Motor neuron (in vitro differentiated cells): Measurements from ENCODE around the gene GPSM1. TPM values are rescaled to one million over a fixed set of nuclear protein-coding genes. Genes with fewer than 3 reads are reported as not detected.
"Not testable (repeated sequence)": the region's sequence is repeated elsewhere in the genome, so short reads cannot be mapped to it uniquely, and the experiment has no call there.

Source experiments
- ATAC-seq, 8 experiments: fragments of 200-7000 bp; cut with Tn5 transposase; replicated peaks in 6 of 8; 2 replicates each; pipeline ENCODE4 v1.8.0; 2021; ENCODE audit warnings: mild to moderate bottlenecking in 8 of 8, moderate library complexity in 8 of 8
- H3K27ac ChIP-seq, 2 donors: fragments of 250-450 bp; sonication (Bioruptor Pico); 2 replicates each; pipeline ENCODE4 v1.9.0; 2021; ENCODE audit warnings: antibody characterized with exemption in 2 of 2, mild to moderate bottlenecking in 2 of 2, moderate library complexity in 1 of 2
- H3K4me1 ChIP-seq, 2 donors: fragments of 250-450 bp; sonication (Bioruptor Pico); replicated peaks in 1 of 2; 2 replicates each; pipeline ENCODE4 v1.6.1; 2021; ENCODE audit warnings: antibody characterized with exemption in 2 of 2, mild to moderate bottlenecking in 2 of 2, moderate library complexity in 1 of 2
- H3K4me3 ChIP-seq, 5 donors: fragments of 250-450 bp; sonication (Bioruptor Pico); 2 replicates each; pipeline ENCODE4 v1.9.0; 2021; ENCODE audit warnings: antibody characterized with exemption in 5 of 5, mild to moderate bottlenecking in 5 of 5, moderate library complexity in 4 of 5
- WGBS, 10 experiments: fragments of 450-650 bp; shearing (Covaris generic); methylation state at CpG; one replicate each; pipeline ENCODE4 v1.0.0; 2022; 5-methylcytosine and 5-hydroxymethylcytosine counted together
- in situ Hi-C, 9 experiments: fragments of 400-800 bp; cut with MboI; loops; one replicate each; pipeline ENCODE4 v1.15.0; 2021; ENCODE audit warnings: low sequenced_read_pairs in 9 of 9, low pct_unique_long_range_greater_than_20kb in 2 of 9; ENCODE audit not compliant: unreplicated experiment in 9 of 9
- total RNA-seq, 8 experiments: library from RNA; unstranded; fragments of 300-600 nt; gene quantifications; 2 replicates each; pipeline versions ENCODE4 v1.2.3 to v1.2.4, GENCODE V29; 2022

The GPSM1 gene
- total RNA-seq, 8 experiments from 2014 or later: 10.3 to 40.8 (median 28.9) TPM

GRCh38 chr9:136343121-136343883 lies 16.0 kb downstream of the GPSM1 start:
- in situ Hi-C loops: no loop called here
- ATAC-seq: peak in 2 of 8 experiments; percentile 1 to 4
- H3K4me3 ChIP-seq: peak overlapping the region in 2 of 5 donors; percentile 2 to 17
- H3K4me1 ChIP-seq: peaks cover 32 to 36% of the 10 kb centered on the region in 2 donors
- 25 to 100% (median 72%) methylated on average over 1 to 10 of the region's 23 CpGs; no CpG with 5 or more reads in 5 of the 10 experiments for WGBS, 10 experiments
- peak overlapping the region; percentile 59 to 71 for H3K27ac ChIP-seq

- Histone ChIP-seq H3K27ac (no peak overlapping the region), H3K4me1 (peaks cover 32 to 36% of the 10 kb centered on the region in 2 donors), H3K4me3 (no peak overlapping the region)
- no peak for ATAC-seq
- WGBS, 10 experiments: 94 to 100% (median 100%) methylated on average over 1 to 3 of the region's 24 CpGs; no CpG with 5 or more reads in 7 of the 10 experiments
- in situ Hi-C loops: no loop called here
Measured at GRCh38 chr9:136343884-136344269, 16.5 kb downstream of the GPSM1 start.

GRCh38 chr9:136344544-136345280 lies 17.4 kb downstream of the GPSM1 start:
- ATAC-seq: no peak
- in situ Hi-C loops: no loop called here
- 84% methylated on average over 3 of the region's 21 CpGs; no CpG with 5 or more reads in 9 of the 10 experiments for WGBS, 10 experiments
- Histone ChIP-seq H3K4me3 (no peak overlapping the region), H3K4me1 (peaks cover 32 to 36% of the 10 kb centered on the region in 2 donors), H3K27ac (no peak overlapping the region)

GRCh38 chr9:136345281-136346156 lies 18.2 kb downstream of the GPSM1 start:
- 2 to 96% (median 20%) methylated on average over 1 to 10 of the region's 43 CpGs; no CpG with 5 or more reads in 5 of the 10 experiments for WGBS, 10 experiments
- in situ Hi-C loops: no loop called here
- no peak overlapping the region for H3K4me3 ChIP-seq
- H3K27ac ChIP-seq: peak overlapping the region in 1 of 2 donors; percentile 52
- peak; percentile 48 to 77 (median 62) for ATAC-seq
- peaks cover 32 to 36% of the 10 kb centered on the region in 2 donors for H3K4me1 ChIP-seq

- H3K4me1 ChIP-seq: peaks cover 32 to 36% of the 10 kb centered on the region in 2 donors
- in situ Hi-C loops: no loop called here
- ATAC-seq: peak in 1 of 8 experiments; percentile 62
- peak overlapping the region in 1 of 2 donors; percentile 50 for H3K27ac ChIP-seq
- 33 to 100% (median 70%) methylated on average over 1 to 6 of the region's 10 CpGs; no CpG with 5 or more reads in 7 of the 10 experiments for WGBS, 10 experiments
- H3K4me3 ChIP-seq: no peak overlapping the region
Measured at GRCh38 chr9:136346157-136346481, 18.8 kb downstream of the GPSM1 start.

- in situ Hi-C loops: no loop called here
- WGBS, 10 experiments: 48 to 93% (median 90%) methylated on average over 2 to 6 of the region's 20 CpGs; no CpG with 5 or more reads in 6 of the 10 experiments
- H3K4me3 ChIP-seq: no peak overlapping the region
- H3K4me1 ChIP-seq: peaks cover 28 to 32% of the 10 kb centered on the region in 2 donors
- no peak overlapping the region for H3K27ac ChIP-seq
- ATAC-seq: no peak
Measured at GRCh38 chr9:136346927-136347465, 19.7 kb downstream of the GPSM1 start.

- WGBS, 10 experiments: 40 to 100% (median 94%) methylated on average over 1 to 7 of the region's 34 CpGs; no CpG with 5 or more reads in 2 of the 10 experiments
- H3K27ac ChIP-seq: no peak overlapping the region
- H3K4me1 ChIP-seq: peaks cover 22 to 26% of the 10 kb centered on the region in 2 donors
- no peak for ATAC-seq
- H3K4me3 ChIP-seq: no peak overlapping the region
- in situ Hi-C loops: no loop called here
Measured at GRCh38 chr9:136347472-136348256, 20.3 kb downstream of the GPSM1 start.

- H3K4me1 ChIP-seq: peaks cover 14 to 18% of the 10 kb centered on the region in 2 donors
- in situ Hi-C loops: no loop called here
- no peak overlapping the region for H3K4me3 ChIP-seq
- WGBS, 10 experiments: 40 to 80% (median 70%) methylated on average over 1 to 2 of the region's 14 CpGs; no CpG with 5 or more reads in 7 of the 10 experiments
- H3K27ac ChIP-seq: no peak overlapping the region
- no peak for ATAC-seq
Measured at GRCh38 chr9:136348691-136349090, 21.4 kb downstream of the GPSM1 start.

GRCh38 chr9:136349546-136349945 lies 22.2 kb downstream of the GPSM1 start:
- in situ Hi-C loops: no loop called here
- no peak overlapping the region for H3K4me3 ChIP-seq
- WGBS, 10 experiments: 87 to 93% methylated on average over 5 to 6 of the region's 24 CpGs; no CpG with 5 or more reads in 8 of the 10 experiments
- peaks cover 16 to 23% of the 10 kb centered on the region in 2 donors for H3K4me1 ChIP-seq
- ATAC-seq: no peak
- no peak overlapping the region for H3K27ac ChIP-seq

GRCh38 chr9:136351252-136351800 lies 24.0 kb downstream of the GPSM1 start:
- Histone ChIP-seq H3K4me3 (no peak overlapping the region), H3K4me1 (peaks cover 7 to 14% of the 10 kb centered on the region in 2 donors), H3K27ac (no peak overlapping the region)
- in situ Hi-C loops: no loop called here
- no CpG with 5 or more reads among the region's 11 CpGs for WGBS, 10 experiments
- ATAC-seq: no peak

- H3K4me3 ChIP-seq, H3K4me1 ChIP-seq, in situ Hi-C loops, H3K27ac ChIP-seq, ATAC-seq: not testable (repeated sequence)
- no CpG with 5 or more reads among the region's 24 CpGs for WGBS, 10 experiments
Measured at GRCh38 chr9:136351868-136352267, 24.5 kb downstream of the GPSM1 start.
